GM21447 (cell line): Measurements from ENCODE around the gene ERICH3.
A peak's percentile ranks its signal among the peaks of the same experiment; 100 is the strongest.
"Not testable (repeated sequence)": the region's sequence is repeated elsewhere in the genome, so short reads cannot be mapped to it uniquely, and the experiment has no call there.

Source experiments
- ATAC-seq: cut with Tn5 transposase; IDR thresholded peaks from one replicate; pipeline ENCODE4 v1.9.1; 2021; ENCODE audit not compliant: unreplicated experiment

ERICH3 gene

DNA sequence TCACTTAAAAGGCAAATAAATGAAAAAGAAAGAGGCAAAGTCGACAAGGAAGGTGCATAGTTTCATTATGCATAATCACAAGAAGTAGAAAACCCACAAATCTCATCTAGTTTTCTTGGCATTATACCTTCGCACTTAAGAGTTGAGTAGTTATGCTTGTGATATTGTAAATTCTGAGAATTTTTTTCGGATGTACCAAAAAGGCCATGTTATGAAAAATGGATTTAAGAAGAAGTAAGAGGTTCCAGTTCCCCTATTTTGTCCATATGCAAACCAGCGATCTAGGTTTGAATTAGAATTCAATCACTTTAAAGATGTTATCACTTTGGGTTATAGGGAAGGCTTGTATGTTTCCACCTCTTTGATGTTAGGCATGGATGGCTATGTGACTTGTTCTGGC, 7.9 kb upstream of the ERICH3 start:
- peak; percentile 91 for ATAC-seq

DNA sequence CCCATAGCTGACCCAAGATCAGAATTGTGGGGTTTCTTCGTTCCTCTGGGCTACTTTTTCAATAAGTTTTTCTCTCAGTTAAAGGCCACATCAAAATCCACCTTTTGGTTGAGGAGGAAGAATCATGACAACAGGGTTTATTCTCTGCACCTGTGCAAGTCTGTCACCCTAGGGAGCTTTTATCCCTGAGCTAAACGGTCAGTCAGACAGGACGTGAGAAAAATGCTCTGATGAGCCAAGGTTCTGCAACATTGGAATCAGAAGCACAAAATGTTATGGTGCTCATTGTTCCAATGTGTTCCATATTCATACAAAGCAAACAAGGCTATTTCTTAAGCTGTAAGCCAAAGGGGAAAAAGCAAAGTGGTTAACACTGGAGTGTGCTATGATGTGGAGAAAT, 7.4 kb upstream of the ERICH3 start:
- no peak for ATAC-seq

DNA sequence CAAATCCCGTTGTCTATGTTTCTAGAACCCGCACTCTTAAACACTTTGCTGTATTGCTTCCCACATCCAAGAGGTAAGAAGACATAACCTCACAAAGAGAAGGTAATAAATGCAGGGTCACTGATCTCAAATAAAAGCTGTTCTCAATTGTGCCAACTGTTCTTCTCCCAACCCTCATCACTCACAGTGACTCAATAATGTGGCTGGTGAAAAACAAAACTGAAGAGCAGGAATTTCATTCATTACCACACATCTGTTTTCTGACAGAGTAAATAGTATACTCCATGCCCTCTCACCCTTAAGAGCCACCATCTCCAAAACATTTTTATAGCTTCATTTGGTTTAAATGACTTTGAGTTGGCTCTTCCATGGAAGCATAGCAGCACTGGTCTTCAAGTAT, 6.2 kb upstream of the ERICH3 start:
- ATAC-seq: no peak

DNA sequence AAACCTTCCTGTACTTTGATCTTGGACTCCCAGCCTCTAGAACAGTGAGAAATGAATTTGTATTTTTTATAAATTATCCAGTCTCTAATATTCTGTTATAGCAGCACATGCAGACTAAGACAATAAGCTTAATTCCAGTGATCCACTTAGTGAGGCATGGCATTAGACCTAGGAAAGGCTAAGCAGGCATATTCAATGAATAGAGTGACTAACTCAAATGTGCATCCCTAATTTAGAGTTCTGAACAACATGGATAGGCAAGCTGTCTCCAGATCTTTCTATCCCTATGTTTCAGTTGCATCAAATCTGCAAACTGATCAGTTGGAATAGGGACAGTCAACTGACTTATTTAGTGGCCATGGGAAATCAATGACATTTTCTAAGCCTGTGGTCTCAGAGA, 4.3 kb upstream of the ERICH3 start:
- ATAC-seq: no peak

DNA sequence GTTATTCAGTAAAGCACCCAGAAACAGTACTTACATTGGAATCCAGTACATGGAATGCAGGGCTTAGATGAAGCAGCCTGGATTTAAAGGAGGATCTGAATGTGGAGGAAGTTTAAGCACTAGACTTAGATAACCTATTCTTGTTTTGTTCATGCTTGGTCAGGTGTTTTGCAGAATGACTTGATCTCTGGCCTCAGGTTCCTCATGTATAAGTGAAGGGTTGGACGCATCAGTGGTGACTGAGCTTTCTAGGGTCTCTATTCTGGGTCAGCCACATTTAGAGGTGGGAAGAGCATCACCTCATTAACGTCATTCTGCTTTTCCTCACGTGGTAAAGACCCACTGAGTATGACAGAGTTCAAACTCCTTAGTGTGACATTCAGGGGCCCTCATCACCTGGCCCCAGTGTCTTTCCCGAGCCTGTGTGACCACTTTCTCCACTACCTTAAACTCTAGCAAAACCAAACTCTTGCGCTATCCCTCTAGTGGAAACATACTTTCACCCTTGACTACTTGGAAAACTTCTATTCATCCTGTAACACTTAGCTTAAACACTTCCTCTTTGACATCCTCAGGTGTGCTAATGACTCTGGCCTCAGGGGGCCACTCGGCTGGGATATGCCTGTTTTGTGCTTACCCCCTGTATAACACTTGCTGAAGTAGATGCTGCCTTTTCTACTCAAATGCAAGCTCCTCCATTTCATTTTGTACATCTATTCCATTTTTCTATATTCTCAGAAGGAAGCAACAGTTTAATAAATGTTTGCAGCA, 871 bp upstream of the ERICH3 start:
- ATAC-seq: peak; percentile 28

DNA sequence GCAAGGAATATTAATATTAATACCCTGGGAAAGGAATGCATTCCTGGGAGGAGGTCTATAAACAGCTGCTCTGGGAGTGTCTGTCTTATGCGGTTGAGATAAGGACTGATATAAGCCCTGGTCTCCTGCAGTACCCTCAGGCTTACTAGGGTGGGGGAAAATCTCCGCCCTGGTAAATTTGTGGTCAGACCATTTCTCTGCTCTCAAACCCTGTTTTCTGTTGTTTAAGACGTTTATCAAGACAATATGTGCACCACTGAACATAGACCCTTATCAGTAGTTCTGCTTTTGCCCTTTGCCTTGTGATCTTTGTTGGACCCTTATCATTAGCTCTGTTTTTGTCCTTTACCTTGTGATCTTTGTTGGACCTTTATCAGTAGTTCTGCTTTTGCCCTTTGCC, 2.7 kb downstream of the ERICH3 start:
- ATAC-seq: not testable (repeated sequence)

DNA sequence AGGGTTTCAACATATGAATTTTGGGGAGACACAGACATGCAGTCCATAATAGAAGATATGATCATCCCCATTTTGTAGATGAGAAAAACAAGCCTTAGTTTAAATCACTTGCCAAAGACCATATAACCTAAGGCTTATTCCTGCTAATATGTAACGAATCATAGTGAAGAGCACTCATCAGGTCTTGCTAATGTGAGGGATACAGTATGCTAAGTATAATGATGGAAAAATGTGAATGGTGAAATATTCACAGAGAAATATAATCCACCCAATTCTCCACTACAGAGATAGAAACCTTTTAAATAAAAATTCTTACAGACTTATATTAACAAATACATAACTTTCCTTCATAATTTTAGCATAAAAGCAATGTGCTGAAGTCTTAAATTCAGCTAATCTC, 18.9 kb downstream of the ERICH3 start:
- ATAC-seq: no peak

DNA sequence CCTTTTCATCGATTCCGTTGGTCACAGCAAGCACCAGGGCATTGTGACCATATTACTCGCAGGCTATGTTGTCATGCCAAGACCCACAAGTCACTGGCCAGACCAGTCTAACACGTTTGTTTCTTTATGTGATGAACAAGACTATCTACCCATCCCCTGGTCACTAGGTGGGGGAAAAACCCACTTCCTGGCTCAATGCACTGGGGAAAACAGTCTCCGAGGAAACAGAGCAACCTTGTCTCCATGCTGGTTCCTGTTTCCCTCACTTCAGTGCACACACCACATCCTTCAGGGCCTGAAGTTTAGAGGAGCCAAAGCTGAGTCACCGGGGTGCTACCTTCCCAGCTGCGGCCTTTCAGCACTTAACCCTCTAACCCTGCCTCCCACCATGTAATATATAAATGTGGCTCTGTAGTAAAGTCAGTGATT, 20.9 kb downstream of the ERICH3 start:
- ATAC-seq: peak; percentile 99

DNA sequence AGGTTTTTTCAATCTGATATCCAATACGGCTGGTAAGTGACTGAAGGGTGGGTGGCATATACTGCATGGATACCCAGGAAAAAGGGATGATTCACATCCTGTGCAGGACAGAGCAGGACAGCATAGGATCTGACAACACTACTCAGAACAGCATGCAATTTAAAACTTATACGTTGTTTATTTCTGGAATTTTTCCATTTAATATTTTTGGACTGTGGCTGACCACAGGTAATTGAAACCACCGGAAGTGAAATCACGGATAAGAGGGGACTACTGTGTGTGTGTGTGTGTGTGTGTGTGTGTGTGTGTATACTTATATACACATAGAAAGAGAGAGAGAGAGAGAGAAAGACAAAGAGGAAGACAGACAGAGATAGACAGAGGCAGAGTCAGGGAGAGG, 23.0 kb downstream of the ERICH3 start:
- no peak for ATAC-seq

DNA sequence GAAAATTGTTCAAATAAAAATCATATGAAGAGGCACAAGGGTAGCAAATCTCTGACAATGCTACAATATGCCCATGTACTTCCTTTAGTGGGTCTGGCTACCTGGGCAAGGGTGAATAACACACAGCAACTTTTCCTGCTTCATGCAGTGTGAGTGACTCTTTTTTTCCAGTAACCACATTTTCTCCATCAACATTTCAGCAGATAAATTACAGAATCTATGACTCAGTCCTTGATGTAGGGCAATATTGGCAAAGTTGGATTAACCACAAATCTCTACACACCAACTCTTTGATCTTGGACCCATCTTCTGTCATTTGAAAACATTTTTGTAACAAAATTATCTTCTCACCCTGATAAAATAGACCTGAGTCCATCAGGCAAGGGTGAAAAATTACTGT, 31.7 kb downstream of the ERICH3 start:
- no peak for ATAC-seq

DNA sequence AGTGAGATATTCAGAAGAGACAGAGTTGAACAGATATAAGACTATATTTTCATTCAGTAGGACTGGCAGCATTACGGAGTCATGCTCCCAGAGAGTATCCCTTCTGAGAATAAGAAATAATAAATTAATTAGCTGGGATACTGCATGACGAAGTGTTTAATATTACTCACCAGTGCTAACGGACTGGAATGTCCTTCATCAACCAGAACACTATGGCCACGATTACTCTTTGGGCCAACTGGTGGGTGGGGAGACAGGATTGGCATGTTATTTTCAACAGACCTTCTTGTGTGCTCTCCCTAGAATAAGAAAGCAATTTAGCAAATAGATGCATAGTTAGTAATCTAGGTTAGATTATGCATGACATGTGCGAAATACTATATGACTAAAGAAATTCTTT, 32.4 kb downstream of the ERICH3 start:
- no peak for ATAC-seq

DNA sequence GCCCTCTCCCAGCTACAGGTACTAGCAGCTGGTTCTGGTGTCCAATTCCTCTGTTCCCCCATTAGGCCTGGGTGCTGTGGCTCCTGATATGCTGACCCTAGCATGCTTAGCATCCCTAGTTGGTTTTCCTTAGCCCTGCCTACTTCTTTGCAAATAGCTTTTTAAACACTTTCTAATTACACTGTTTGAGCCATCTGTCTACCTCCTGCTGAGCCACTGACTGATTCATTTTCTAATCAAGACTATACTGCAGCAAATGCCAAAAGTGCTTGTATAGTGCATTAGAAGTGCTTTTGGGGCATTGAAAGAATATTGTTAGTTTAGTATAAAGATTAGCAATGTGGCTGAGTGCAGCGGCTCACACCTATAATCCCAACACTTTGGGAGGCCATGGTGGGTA, 36.3 kb downstream of the ERICH3 start:
- no peak for ATAC-seq

DNA sequence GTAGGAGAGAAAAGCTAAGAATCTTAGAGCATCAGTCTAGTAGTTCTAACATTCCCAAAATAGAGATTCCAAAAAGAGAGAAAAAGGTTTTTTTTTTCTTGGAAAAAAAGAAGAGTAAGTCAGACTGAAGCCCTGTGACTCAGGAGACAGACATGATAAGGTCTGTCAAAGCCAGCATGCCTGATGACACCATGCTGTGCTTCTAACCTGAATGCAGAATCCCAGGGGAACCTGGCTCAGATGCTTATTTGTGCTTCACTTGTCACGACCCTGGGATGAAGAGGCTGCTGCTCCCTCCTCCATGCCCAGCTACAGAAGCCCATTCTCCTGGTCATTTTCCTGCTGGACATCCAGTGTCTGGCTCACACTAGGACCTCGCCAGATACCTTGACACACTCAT, 44.3 kb downstream of the ERICH3 start:
- ATAC-seq: no peak

DNA sequence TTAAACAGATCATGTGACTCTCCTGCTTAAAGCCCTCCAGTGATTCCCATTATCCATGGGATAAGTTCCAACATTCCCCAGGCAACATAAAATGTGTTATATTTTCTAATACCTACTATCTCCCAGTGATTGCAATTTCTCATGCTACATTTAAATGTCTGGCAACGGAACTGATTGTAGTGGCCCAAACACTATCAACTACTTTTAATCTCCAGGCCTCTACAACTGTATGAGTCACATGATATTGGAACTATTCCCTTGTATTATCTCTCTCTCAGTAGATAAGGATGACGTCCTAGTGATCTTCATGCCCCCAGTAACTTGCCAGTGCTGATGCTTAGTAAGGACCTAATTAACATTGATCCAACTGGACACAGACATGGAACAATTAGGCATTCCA, 49.9 kb downstream of the ERICH3 start:
- ATAC-seq: no peak

DNA sequence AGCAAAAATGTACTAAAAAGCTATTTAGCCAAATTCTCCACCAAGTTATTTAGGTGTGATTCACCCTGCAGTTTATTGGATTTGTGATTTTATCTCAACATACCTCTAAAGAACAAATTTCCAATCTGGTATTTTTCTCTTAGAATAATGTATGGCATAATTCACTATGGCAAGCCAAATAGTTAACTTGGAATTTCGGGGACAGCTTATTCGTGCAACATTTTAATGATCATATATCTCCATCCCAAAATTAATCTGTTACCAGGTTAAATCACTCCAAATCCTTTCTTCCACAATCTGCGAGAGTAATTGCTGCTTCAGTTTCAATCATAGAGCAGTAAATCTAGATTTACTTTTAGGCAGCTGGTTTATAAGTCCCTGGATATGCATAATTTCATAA, 53.4 kb downstream of the ERICH3 start:
- ATAC-seq: no peak

DNA sequence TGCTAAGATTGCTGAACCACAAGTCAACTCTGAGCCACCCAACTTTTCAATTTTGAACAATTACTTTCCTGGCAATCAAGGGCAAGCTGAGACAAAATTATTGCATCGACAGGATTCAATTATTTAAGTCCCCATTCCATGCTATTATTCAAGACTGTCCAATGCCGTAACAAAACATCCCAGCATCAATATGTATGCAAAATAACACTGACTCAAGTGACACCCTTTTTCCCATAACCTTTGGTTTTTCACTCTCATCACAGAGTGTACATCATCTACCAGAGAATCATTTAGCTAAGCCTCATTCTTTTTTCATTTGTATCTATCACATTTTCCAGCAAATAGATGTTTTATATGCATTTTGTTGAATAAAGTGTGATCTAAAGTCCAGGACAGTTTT, 54.6 kb downstream of the ERICH3 start:
- ATAC-seq: no peak

DNA sequence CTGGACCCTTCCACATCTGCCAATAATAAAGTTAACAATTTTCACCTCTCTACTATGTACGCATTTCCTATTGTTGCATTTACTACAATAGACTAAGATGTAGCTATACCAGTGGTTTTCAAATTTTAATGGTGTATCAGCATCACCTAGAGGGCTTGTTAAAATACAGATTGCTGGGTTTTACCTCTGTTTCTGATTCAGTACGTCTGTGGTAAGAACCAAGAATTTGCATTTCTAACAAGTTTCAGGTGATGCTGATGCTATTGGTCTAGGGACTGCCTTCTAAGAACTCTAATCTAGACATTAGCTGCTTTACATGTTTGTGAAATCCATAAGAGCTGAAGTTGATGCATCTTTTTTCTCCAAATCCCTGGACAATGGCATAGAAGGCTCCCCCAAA, 59.7 kb downstream of the ERICH3 start:
- ATAC-seq: peak; percentile 58

DNA sequence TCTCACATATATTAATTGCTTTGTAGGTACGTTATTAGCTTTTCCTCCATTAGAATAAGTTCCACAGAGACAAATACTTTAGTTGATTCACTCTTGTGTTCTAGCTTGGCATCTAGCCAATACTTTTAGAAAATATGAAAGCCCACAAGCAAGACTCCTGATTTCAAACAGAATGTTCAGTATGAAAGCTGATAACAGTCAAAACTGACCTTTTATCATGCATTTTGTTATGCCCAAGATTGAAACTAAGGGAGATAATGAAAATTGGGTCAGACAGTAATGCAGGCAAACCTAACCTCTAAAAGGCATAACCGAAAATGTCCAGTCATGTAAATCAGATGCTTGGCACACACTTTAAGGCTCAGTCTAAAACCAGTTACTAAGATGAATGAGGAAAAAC, 61.7 kb downstream of the ERICH3 start:
- ATAC-seq: no peak

DNA sequence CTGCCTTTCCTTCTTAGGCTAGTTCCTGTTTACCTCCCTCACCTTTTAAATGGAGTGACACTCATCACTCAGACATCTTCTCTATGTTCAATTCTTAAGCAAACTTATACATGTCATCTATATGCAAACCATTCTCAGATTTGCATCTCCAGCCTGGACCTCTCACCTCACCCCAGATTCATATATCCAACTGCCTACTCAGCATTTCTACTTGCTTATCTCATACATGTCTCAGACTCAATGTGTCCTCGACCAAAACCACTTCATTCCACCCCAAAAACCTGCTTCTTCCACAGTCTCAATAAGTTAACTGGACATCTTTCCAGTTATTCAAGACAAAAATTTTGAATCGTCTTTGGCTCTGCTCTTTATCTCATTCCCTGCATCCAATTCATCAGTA, 62.6 kb downstream of the ERICH3 start:
- no peak for ATAC-seq

DNA sequence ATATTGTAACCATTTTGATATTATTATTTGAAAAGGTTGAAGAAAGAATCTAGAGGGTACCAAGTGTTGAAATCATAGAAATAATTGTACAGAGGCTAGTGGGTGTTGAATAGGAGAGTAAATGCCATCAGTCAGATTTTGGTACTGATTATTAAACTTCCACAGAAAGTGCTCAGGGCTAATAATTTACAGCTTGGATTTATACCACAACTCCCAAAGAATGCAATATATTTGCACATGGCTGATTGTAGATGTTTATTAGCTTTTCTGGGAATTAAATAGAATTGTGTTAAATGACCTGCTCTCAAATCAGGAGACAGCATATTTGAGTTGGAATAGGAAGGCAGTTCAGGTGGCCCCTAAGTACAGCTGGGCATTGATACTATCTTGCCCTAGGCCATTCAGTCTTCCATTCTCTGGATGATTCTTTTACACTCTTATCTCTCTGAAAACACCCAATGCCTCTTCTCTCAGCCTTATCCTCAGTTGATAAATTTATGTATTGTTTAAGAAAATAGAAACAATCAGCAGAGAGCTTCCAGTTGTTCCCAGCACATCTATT, 63.7 kb downstream of the ERICH3 start:
- ATAC-seq: no peak

DNA sequence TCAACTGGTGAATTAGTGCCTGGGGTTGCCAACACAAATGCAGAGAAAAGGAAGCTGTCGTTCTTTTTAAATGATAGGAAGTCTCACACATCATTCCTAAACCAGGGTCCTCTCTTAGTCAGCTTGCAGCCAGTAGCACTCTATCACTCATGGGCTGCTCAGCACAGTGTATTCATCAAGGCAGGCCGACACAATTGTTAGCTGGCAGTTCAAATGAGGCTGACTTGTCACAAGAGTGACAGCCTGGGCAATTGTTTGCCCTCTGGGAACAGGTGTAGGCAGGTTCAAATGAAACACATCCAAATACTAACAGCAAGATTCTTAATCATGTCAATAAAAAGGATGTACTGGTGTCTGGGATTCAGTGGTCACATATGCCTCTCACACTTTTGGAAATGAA, 76.9 kb downstream of the ERICH3 start:
- ATAC-seq: no peak

DNA sequence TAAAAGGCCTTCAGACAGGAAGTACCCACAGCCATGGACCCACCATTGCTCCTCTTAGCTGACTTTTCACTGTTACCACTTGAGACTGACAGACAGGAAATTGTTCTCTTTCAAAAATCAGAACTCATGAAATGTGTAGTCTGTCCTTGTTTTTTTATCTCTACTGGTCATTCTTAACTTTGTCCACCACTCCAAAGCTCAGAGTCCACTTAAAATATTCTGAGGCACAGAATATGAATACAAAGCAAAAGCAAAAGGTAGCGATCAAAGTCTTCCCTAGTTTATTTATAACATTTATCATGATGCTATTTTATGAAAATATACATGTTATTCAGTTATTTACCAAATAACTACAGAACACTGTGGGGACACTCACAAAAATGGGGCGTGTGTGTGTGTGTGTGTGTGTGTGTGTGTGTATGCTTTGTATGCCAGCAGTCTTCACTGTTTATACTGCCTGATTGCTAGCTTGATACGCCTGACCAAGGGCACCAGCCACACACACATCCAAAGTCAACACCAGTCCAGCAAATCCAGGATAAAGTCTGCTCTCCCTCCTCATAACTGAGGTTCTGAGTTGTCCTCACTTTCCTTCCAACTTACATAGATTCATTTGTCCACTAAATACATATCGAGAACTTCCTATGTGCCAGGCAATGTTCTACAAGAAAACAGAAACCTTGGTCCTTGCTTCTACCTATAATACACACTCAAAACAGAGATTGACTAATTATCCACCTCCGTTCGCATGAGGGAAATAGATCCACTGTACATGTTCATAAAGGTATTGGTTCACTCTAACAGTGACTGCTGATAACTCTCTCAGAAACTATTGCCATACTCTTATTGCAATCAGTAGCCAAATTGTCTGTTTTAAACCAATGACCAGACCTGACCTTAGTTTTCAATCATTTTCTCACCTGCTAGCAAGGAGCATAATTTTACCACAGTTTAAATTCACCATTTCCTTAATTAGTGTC, 79.4 kb downstream of the ERICH3 start:
- ATAC-seq: no peak
